SK-N-SH treated with all-trans-retinoic acid at 6 μM for 48 hours (cell line): ENCODE measurements around the gene ADORA3.

Experiments
- ATAC-seq: fragments of 200-7000 bp; cut with Tn5 transposase; 3 replicates; pipeline ENCODE4 v1.9.1; 2020; ENCODE audit warnings: mild to moderate bottlenecking, moderate library complexity
- ARNTL ChIP-seq: fragments of 450-650 bp; formaldehyde crosslinking; IDR thresholded peaks from 2 replicates; pipeline ENCODE4 v1.5.0; 2020; ENCODE audit warnings: low read depth, mild to moderate bottlenecking, moderate library complexity, borderline replicate concordance
- BACH2 ChIP-seq: fragments of 250-450 bp; sonication (Bioruptor Pico); IDR thresholded peaks from 2 replicates; pipeline ENCODE4 v1.9.0; 2021; ENCODE audit warnings: mild to moderate bottlenecking, borderline replicate concordance
- CREB5 ChIP-seq: fragments of 250-450 bp; sonication (Bioruptor Pico); IDR thresholded peaks from 2 replicates; pipeline ENCODE4 v1.5.1; 2020; ENCODE audit warnings: low read depth, mild to moderate bottlenecking, moderate library complexity
- CSDC2 ChIP-seq: fragments of 250-450 bp; sonication (Bioruptor Pico); IDR thresholded peaks from 2 replicates; pipeline ENCODE4 v1.5.0; 2020; ENCODE audit warnings: mild to moderate bottlenecking, moderate library complexity
- ESRRG ChIP-seq: fragments of 250-450 bp; sonication (Bioruptor Pico); IDR thresholded peaks from 2 replicates; pipeline ENCODE4 v1.6.1; 2021; ENCODE audit warnings: mild to moderate bottlenecking
- GLIS3 ChIP-seq: fragments of 250-450 bp; sonication (Bioruptor Pico); IDR thresholded peaks from 2 replicates; pipeline ENCODE4 v1.5.0; 2020; ENCODE audit warnings: mild to moderate bottlenecking, moderate library complexity
- ISL1 ChIP-seq: fragments of 250-450 bp; sonication (Bioruptor Pico); IDR thresholded peaks from 2 replicates; pipeline ENCODE4 v2.1.2; 2022; ENCODE audit warnings: mild to moderate bottlenecking, moderate library complexity
- OSR1 ChIP-seq: fragments of 250-450 bp; sonication (Bioruptor Pico); IDR thresholded peaks from 2 replicates; pipeline ENCODE4 v1.8.0; 2022; ENCODE audit warnings: moderate library complexity, mild to moderate bottlenecking, inconsistent platforms
- PPARA ChIP-seq: fragments of 250-450 bp; sonication (Bioruptor Pico); IDR thresholded peaks from 2 replicates; pipeline ENCODE4 v1.5.0; 2020; ENCODE audit warnings: mild to moderate bottlenecking, borderline replicate concordance
- SNAI2 ChIP-seq: fragments of 250-450 bp; sonication (Bioruptor Pico); IDR thresholded peaks from 2 replicates; pipeline ENCODE4 v1.5.0; 2020; ENCODE audit warnings: mild to moderate bottlenecking, moderate library complexity
- TCF4 ChIP-seq: fragments of 250-450 bp; sonication (Bioruptor Pico); IDR thresholded peaks from 2 replicates; pipeline ENCODE4 v1.8.0; 2021; ENCODE audit warnings: mild to moderate bottlenecking, moderate library complexity, borderline replicate concordance
- TOX ChIP-seq: fragments of 250-450 bp; sonication (Bioruptor Pico); IDR thresholded peaks from 2 replicates; pipeline ENCODE4 v1.8.0; 2021; ENCODE audit warnings: mild to moderate bottlenecking, moderate library complexity, borderline replicate concordance
- ZC3H10 ChIP-seq: fragments of 250-450 bp; sonication (Bioruptor Pico); IDR thresholded peaks from 2 replicates; pipeline ENCODE4 v1.5.1; 2021; ENCODE audit warnings: mild to moderate bottlenecking, moderate library complexity
- ZFP3 ChIP-seq: fragments of 250-450 bp; sonication (Bioruptor Pico); IDR thresholded peaks from 2 replicates; pipeline ENCODE4 v1.5.0; 2020; ENCODE audit warnings: mild to moderate bottlenecking, moderate library complexity
- ZFP30 ChIP-seq: fragments of 450-650 bp; formaldehyde crosslinking; IDR thresholded peaks from 2 replicates; pipeline ENCODE4 v1.5.0; 2022; ENCODE audit warnings: mild to moderate bottlenecking, moderate library complexity
- ZNF565 ChIP-seq: fragments of 450-650 bp; formaldehyde crosslinking; conservative IDR thresholded peaks from 2 replicates; pipeline ENCODE4 v1.5.0; 2020; ENCODE audit warnings: low read depth, mild to moderate bottlenecking, moderate library complexity
- ZNF70 ChIP-seq: fragments of 450-650 bp; formaldehyde crosslinking; IDR thresholded peaks from 2 replicates; pipeline ENCODE4 v1.5.0; 2020; ENCODE audit warnings: mild to moderate bottlenecking, moderate library complexity
- ZNF8 ChIP-seq: fragments of 450-650 bp; formaldehyde crosslinking; IDR thresholded peaks from 2 replicates; pipeline ENCODE4 v1.5.0; 2020; ENCODE audit warnings: mild to moderate bottlenecking, moderate library complexity
- TF ChIP-seq, protein P1 (sequence below): fragments of 250-450 bp; sonication (Bioruptor Pico); IDR thresholded peaks from 2 replicates; pipeline ENCODE4 v1.8.0; 2021; ENCODE audit warnings: low read depth, mild to moderate bottlenecking, moderate library complexity, borderline replicate concordance
- TF ChIP-seq, protein P2 (sequence below): fragments of 250-450 bp; sonication (Bioruptor Pico); IDR thresholded peaks from 2 replicates; pipeline ENCODE4 v1.5.0; 2020; ENCODE audit warnings: mild to moderate bottlenecking, moderate library complexity
- TF ChIP-seq, protein P3 (sequence below): fragments of 250-450 bp; sonication (Bioruptor Pico); IDR thresholded peaks from 2 replicates; pipeline ENCODE4 v1.8.0; 2020; ENCODE audit warnings: mild to moderate bottlenecking, moderate library complexity, borderline replicate concordance

The ADORA3 gene

DNA sequence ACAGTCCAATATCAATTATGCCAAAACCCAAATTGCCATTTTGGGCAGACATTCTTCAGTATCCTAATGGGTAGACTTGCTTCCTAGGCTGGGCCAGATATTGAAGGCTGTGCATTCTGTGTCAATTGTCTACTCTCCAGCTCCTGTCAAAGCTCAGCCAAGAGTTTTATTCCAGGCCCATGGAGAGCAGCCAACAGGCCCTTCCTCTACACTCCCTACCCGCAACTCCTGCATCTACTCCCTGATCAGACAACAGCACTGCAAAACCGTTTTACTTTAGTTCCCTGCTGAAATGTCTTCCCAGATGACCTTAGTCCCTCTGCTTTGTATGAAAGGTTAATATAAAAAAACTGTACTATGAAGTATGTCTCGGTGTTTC is 6.6 kb upstream of the ADORA3 start (continued):
- TF ChIP-seq, protein P1, sequence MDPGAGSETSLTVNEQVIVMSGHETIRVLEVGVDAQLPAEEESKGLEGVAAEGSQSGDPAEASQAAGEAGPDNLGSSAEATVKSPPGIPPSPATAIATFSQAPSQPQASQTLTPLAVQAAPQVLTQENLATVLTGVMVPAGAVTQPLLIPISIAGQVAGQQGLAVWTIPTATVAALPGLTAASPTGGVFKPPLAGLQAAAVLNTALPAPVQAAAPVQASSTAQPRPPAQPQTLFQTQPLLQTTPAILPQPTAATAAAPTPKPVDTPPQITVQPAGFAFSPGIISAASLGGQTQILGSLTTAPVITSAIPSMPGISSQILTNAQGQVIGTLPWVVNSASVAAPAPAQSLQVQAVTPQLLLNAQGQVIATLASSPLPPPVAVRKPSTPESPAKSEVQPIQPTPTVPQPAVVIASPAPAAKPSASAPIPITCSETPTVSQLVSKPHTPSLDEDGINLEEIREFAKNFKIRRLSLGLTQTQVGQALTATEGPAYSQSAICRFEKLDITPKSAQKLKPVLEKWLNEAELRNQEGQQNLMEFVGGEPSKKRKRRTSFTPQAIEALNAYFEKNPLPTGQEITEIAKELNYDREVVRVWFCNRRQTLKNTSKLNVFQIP, result no peak
- TF ChIP-seq CSDC2, result no peak

DNA sequence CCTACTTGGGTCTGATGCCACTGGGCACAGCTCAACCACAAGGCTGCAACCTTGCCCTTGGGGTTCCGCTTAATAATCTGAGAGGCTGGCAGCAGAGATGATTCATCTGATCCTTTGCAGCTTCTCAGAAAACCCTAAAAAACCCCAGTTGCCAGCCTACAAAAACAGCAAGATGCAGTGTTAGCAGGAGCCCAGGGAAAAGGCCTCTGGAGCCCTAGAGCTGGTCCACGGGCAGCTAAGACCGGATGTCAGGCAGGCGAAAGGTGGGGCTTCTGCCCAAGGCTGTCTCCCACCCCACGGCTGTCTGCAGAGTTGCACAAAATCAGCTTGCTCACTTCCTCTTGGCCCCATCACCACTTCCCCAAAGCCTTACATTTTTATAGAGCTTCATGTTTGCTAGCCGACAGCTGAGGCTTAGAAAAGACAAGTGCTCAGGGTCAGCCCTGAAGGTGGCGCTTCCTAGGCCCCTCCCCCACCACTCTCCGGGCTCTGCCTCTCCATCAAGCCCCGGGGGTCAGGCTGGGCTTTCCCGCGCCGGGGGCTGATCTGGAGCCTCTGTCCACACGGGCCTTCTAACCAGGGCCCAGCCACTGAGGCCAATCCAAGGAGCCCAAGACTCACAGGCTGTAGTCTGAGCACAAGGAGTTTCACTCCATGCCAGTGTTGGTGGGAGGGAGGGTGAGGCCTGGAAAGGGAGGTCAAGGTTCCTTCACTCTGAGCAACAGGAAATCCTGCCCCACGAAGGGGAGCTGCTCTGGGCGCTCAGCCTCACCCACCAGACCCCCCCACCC is 4.2 kb upstream of the ADORA3 start:
- peak; percentile 81 for ATAC-seq
- TF ChIP-seq, protein P1, result no peak
- TF ChIP-seq ZC3H10, result no peak
- TF ChIP-seq SNAI2 (CRISPR knock-in tag), result no peak
- TF ChIP-seq ZNF8, result no peak
- no peak for TF ChIP-seq ZFP3 (CRISPR knock-in tag)
- no peak for TF ChIP-seq ZFP30
- TF ChIP-seq ZNF565 (CRISPR knock-in tag), result no peak
- TF ChIP-seq, protein P2, sequence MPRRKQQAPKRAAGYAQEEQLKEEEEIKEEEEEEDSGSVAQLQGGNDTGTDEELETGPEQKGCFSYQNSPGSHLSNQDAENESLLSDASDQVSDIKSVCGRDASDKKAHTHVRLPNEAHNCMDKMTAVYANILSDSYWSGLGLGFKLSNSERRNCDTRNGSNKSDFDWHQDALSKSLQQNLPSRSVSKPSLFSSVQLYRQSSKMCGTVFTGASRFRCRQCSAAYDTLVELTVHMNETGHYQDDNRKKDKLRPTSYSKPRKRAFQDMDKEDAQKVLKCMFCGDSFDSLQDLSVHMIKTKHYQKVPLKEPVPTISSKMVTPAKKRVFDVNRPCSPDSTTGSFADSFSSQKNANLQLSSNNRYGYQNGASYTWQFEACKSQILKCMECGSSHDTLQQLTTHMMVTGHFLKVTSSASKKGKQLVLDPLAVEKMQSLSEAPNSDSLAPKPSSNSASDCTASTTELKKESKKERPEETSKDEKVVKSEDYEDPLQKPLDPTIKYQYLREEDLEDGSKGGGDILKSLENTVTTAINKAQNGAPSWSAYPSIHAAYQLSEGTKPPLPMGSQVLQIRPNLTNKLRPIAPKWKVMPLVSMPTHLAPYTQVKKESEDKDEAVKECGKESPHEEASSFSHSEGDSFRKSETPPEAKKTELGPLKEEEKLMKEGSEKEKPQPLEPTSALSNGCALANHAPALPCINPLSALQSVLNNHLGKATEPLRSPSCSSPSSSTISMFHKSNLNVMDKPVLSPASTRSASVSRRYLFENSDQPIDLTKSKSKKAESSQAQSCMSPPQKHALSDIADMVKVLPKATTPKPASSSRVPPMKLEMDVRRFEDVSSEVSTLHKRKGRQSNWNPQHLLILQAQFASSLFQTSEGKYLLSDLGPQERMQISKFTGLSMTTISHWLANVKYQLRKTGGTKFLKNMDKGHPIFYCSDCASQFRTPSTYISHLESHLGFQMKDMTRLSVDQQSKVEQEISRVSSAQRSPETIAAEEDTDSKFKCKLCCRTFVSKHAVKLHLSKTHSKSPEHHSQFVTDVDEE, result no peak
- no peak for TF ChIP-seq ESRRG (CRISPR knock-in tag)
- no peak for TF ChIP-seq ARNTL (CRISPR knock-in tag)

DNA sequence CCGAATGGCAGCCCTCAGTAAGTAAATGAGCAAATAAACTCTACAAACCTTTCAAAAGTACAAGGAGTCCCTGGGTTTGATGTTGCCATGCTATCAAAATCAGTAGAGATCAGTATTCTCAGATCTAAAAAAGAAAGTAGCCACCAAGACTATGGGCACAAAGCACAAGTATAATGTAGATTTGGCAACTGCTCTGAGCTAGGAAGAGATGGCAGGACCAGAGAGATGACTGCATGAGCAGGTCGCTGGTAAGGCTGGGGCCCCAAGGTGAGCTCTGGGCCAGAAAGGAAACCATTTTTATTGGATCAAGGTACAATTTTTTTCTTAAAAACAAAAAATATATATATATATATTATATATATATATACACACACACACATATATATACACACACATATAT is 3.1 kb upstream of the ADORA3 start:
- TF ChIP-seq SNAI2 (CRISPR knock-in tag) (no peak), GLIS3 (CRISPR knock-in tag) (no peak), BACH2 (CRISPR knock-in tag) (no peak), ZFP30 (no peak), PPARA (no peak), OSR1 (CRISPR knock-in tag) (no peak), CREB5 (CRISPR knock-in tag) (no peak), ZNF70 (CRISPR knock-in tag) (no peak), ISL1 (CRISPR knock-in tag) (no peak), ZNF565 (CRISPR knock-in tag) (no peak), CSDC2 (no peak), ARNTL (CRISPR knock-in tag) (no peak), ESRRG (CRISPR knock-in tag) (no peak), TCF4 (CRISPR knock-in tag) (no peak), ZNF8 (no peak), TOX (CRISPR knock-in tag) (no peak)
- TF ChIP-seq, protein P3, sequence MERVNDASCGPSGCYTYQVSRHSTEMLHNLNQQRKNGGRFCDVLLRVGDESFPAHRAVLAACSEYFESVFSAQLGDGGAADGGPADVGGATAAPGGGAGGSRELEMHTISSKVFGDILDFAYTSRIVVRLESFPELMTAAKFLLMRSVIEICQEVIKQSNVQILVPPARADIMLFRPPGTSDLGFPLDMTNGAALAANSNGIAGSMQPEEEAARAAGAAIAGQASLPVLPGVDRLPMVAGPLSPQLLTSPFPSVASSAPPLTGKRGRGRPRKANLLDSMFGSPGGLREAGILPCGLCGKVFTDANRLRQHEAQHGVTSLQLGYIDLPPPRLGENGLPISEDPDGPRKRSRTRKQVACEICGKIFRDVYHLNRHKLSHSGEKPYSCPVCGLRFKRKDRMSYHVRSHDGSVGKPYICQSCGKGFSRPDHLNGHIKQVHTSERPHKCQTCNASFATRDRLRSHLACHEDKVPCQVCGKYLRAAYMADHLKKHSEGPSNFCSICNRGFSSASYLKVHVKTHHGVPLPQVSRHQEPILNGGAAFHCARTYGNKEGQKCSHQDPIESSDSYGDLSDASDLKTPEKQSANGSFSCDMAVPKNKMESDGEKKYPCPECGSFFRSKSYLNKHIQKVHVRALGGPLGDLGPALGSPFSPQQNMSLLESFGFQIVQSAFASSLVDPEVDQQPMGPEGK (CRISPR knock-in tag), result no peak
- TF ChIP-seq, protein P2, result no peak
- ATAC-seq, result no peak
